Measurements from ENCODE around the gene C9orf50. TPM values are rescaled to one million over a fixed set of nuclear protein-coding genes. Genes with fewer than 3 reads are reported as not detected.

The C9orf50 gene
- total RNA-seq, 2 experiments from 2014 or later = not detected

DNA sequence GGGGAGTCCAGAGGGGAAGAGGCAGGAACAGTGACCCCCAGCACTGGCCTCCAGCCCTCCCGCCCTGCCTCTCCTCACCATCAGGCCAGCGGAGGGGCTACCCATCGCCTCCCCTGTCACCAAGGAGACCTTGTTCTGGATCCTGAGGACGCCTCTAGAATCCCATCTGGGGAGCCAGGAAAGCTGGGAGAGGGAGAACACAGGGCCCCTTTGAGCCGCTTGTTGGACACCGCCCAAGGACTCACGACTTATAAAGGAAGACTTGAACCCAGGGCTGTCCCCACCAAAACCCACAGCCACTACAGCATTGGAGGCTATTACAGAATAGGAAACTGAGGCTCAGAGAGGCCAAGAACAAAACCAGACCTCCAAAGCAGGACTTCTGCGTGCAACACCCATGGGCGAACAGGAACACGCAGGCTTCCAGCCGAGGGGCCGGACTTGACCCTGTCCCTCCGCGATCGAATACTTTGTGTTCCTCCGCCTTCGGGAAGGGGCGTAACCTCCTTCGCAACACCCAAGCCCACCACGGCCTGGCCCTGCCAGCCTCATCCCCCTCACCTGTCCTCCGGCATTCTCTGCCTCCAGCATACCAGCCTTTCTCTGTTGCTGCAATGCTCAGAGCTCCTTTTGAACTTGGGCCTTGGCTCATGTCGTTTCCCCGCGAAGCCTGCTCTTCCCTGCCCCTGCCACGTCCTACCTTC lies 54.2 kb downstream of the C9orf50 start:
- ATAC-seq (ENCODE audit: poor library complexity) = no peak
- no peaks in the 10 kb centered on the region for H3K9me3 Mint-ChIP-seq
- intact Hi-C loops (cut with DNase I, micrococcal nuclease) = loop anchor here in 1 of 2 experiments (5.0 kb wide), 1 partner anchor 244 kb away; no protein-coding TSS in a partner anchor
- H3K4me1 Mint-ChIP-seq (ENCODE audit: low read depth) = peaks cover 13% of the 10 kb centered on the region
- no peak for DNase-seq
- Histone ChIP-seq H3K9me3 (ENCODE audit: control insufficient read depth in 1 of 2, insufficient read depth in 1 of 2, low read length in 2 of 2) (peaks cover 0 to 3% of the 10 kb centered on the region in 2 experiments), H3K36me3 (ENCODE audit: insufficient read depth, low read length) (no peaks in the 10 kb centered on the region), H3K27me3 (ENCODE audit: control insufficient read depth in 1 of 2, insufficient read depth in 2 of 2, low read length in 2 of 2) (peaks cover 22 to 24% of the 10 kb centered on the region in 2 experiments), H3K4me1 (ENCODE audit: insufficient read depth, low read length) (peaks cover 22% of the 10 kb centered on the region), H3K4me3 (ENCODE audit: low read length) (no peak overlapping the region), H3K27ac (ENCODE audit: low read depth in 1 of 2, low read length in 2 of 2) (no peak overlapping the region)
- TF ChIP-seq, protein P1, sequence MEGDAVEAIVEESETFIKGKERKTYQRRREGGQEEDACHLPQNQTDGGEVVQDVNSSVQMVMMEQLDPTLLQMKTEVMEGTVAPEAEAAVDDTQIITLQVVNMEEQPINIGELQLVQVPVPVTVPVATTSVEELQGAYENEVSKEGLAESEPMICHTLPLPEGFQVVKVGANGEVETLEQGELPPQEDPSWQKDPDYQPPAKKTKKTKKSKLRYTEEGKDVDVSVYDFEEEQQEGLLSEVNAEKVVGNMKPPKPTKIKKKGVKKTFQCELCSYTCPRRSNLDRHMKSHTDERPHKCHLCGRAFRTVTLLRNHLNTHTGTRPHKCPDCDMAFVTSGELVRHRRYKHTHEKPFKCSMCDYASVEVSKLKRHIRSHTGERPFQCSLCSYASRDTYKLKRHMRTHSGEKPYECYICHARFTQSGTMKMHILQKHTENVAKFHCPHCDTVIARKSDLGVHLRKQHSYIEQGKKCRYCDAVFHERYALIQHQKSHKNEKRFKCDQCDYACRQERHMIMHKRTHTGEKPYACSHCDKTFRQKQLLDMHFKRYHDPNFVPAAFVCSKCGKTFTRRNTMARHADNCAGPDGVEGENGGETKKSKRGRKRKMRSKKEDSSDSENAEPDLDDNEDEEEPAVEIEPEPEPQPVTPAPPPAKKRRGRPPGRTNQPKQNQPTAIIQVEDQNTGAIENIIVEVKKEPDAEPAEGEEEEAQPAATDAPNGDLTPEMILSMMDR (IDR thresholded peaks at IDR 0.05) = no peak
- H3K4me3 Mint-ChIP-seq = no peak overlapping the region
- H3K27me3 Mint-ChIP-seq = peaks cover 27% of the 10 kb centered on the region
- CTCF ChIA-PET = interaction anchor here (0.7 kb wide), 1 partner anchor 15 kb away, joined by 3 read pairs; no protein-coding TSS in a partner anchor
- H3K27ac Mint-ChIP-seq = no peak overlapping the region
- H3K36me3 Mint-ChIP-seq (ENCODE audit: low read depth) = no peaks in the 10 kb centered on the region
- POLR2A ChIA-PET = no interaction called here

DNA sequence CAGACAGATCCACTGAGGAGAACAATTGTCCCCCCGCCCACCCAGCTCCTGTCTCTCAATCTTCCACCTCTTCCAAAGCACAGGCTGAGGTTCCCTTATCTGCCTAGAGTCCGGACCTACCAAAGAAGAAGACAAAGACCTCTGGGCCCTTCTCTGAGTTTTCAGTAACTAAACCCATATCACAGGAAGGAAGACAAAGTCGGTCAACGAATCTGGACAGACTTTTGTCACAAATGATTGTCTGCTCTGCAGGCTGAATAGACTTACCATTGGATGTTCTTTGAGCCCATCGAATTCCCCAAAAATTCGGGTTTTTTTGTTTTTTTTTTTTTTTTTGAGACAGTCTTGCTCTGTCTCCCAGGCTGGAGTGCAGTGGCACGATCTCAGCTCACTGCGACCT lies 58.0 kb downstream of the C9orf50 start:
- DNase-seq = no peak
- peaks cover 0 to 4% of the 10 kb centered on the region in 2 experiments for H3K9me3 ChIP-seq (ENCODE audit: control insufficient read depth in 1 of 2, insufficient read depth in 1 of 2, low read length in 2 of 2)
- H3K4me3 ChIP-seq (ENCODE audit: low read length) = no peak overlapping the region
- intact Hi-C loops (cut with DNase I, micrococcal nuclease) = no loop called here
- POLR2A ChIA-PET = no interaction called here
- Mint-ChIP-seq H3K4me3 (no peak overlapping the region), H3K4me1 (ENCODE audit: low read depth) (peaks cover 1% of the 10 kb centered on the region), H3K36me3 (ENCODE audit: low read depth) (no peaks in the 10 kb centered on the region), H3K27ac (no peak overlapping the region), H3K27me3 (peaks cover 14% of the 10 kb centered on the region), H3K9me3 (no peaks in the 10 kb centered on the region)
- peaks cover under 1% of the 10 kb centered on the region for H3K4me1 ChIP-seq (ENCODE audit: insufficient read depth, low read length)
- no peaks in the 10 kb centered on the region for H3K36me3 ChIP-seq (ENCODE audit: insufficient read depth, low read length)
- TF ChIP-seq, protein P1 (IDR thresholded peaks at IDR 0.05) = no peak
- peaks cover 1 to 2% of the 10 kb centered on the region in 2 experiments for H3K27me3 ChIP-seq (ENCODE audit: control insufficient read depth in 1 of 2, insufficient read depth in 2 of 2, low read length in 2 of 2)
- H3K27ac ChIP-seq (ENCODE audit: low read depth in 1 of 2, low read length in 2 of 2) = no peak overlapping the region
- no peak for ATAC-seq (ENCODE audit: poor library complexity)
- CTCF ChIA-PET = no interaction called here

DNA sequence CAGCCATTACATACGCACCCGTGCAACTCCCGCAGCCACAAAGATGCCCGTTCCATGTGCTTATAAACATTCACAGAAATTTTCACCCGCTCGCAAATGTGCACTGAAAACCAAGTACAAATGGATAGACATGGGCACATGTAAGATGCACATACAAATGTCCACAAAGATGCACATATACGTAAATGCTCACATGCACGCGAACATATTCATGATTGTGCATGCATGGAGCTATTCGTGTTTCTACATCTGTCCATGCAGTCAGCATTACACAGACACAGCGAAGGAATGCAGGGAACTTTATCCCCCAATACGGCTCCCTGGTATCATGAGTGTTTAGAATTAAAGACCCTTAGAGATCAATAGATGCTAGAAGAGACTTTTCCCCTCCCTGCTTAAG lies 58.4 kb downstream of the C9orf50 start:
- CTCF ChIA-PET = no interaction called here
- H3K27me3 ChIP-seq (ENCODE audit: control insufficient read depth in 1 of 2, insufficient read depth in 2 of 2, low read length in 2 of 2) = no peaks in the 10 kb centered on the region
- intact Hi-C loops (cut with DNase I, micrococcal nuclease) = no loop called here
- peaks cover 0 to 4% of the 10 kb centered on the region in 2 experiments for H3K9me3 ChIP-seq (ENCODE audit: control insufficient read depth in 1 of 2, insufficient read depth in 1 of 2, low read length in 2 of 2)
- Mint-ChIP-seq H3K4me1 (ENCODE audit: low read depth) (no peaks in the 10 kb centered on the region), H3K4me3 (no peak overlapping the region), H3K27me3 (peaks cover 10% of the 10 kb centered on the region), H3K9me3 (no peaks in the 10 kb centered on the region), H3K36me3 (ENCODE audit: low read depth) (no peaks in the 10 kb centered on the region), H3K27ac (no peak overlapping the region)
- ATAC-seq (ENCODE audit: poor library complexity) = no peak
- no peak overlapping the region for H3K27ac ChIP-seq (ENCODE audit: low read depth in 1 of 2, low read length in 2 of 2)
- H3K4me3 ChIP-seq (ENCODE audit: low read length) = no peak overlapping the region
- POLR2A ChIA-PET = interaction anchor here (0.6 kb wide), 1 partner anchor 69 kb away, joined by 3 read pairs; no protein-coding TSS in a partner anchor
- H3K36me3 ChIP-seq (ENCODE audit: insufficient read depth, low read length) = no peaks in the 10 kb centered on the region
- DNase-seq = no peak
- H3K4me1 ChIP-seq (ENCODE audit: insufficient read depth, low read length) = no peaks in the 10 kb centered on the region
- TF ChIP-seq, protein P1 (IDR thresholded peaks at IDR 0.05) = no peak

Other genes with a start within 250 kb of the C9orf50 start
- 10 to 100 TPM; 50.7 to 52.5 TPM for gene NTMT1, start 5.1 kb upstream of the C9orf50 start, total RNA-seq
- 10 to 100 TPM; 28.5 to 29.3 TPM for gene ASB6, start 21.1 kb upstream of the C9orf50 start, total RNA-seq
- gene PRRX2, start 44.5 kb upstream of the C9orf50 start, total RNA-seq = not detected
- gene PTGES, start 131.9 kb upstream of the C9orf50 start, total RNA-seq = under 1 TPM; 0.25 to 0.38 TPM
- gene TOR1B, start 182.1 kb upstream of the C9orf50 start, total RNA-seq = 10 to 100 TPM; 13.4 to 15.1 TPM
- gene TOR1A, start 203.0 kb upstream of the C9orf50 start, total RNA-seq = 10 to 100 TPM; 12.6 to 13.9 TPM
- gene C9orf78, start 214.2 kb upstream of the C9orf50 start, total RNA-seq = 100 to 1,000 TPM; 145 to 159 TPM
- gene USP20, start 214.4 kb upstream of the C9orf50 start, total RNA-seq = 10 to 100 TPM; 80.4 to 80.9 TPM